CD4-positive, CD25-positive, alpha-beta regulatory T cell (primary cell): ENCODE measurements around the gene DRAP1. TPM values are rescaled to one million over a fixed set of nuclear protein-coding genes. Genes with fewer than 3 reads are reported as not detected.
"Not testable (repeated sequence)": the region's sequence is repeated elsewhere in the genome, so short reads cannot be mapped to it uniquely, and the experiment has no call there.

ENCODE experiments used
- ATAC-seq, 2 donors: fragments of 150-1000 bp; cut with Tn5 transposase; one replicate each; pipeline ENCODE4 v1.10.0; 2021; ENCODE audit warnings: low read depth in 2 of 2, moderate number of reproducible peaks in 2 of 2, moderate library complexity in 1 of 2
- DNase-seq, 3 donors: peaks; one replicate each; pipeline versions ENCODE4 v3.0.0 to v3.0.0-alpha.2; 2012 to 2022; ENCODE audit warnings: mixed read lengths in 1 of 3
- H3K27ac ChIP-seq: one replicate; pipeline ENCODE4 v1.7.0; 2013; ENCODE audit warnings: mild to moderate bottlenecking, low read length; ENCODE audit not compliant: insufficient read depth, poor library complexity, severe bottlenecking
- H3K27me3 ChIP-seq: one replicate; pipeline ENCODE4 v1.7.0; 2013; ENCODE audit warnings: low read length; ENCODE audit not compliant: control insufficient read depth, insufficient read depth
- H3K36me3 ChIP-seq: one replicate; pipeline ENCODE4 v1.7.0; 2013; ENCODE audit warnings: mild to moderate bottlenecking, low read length, moderate library complexity; ENCODE audit not compliant: control insufficient read depth, insufficient read depth
- H3K4me1 ChIP-seq: 2 replicates; pipeline ENCODE4 v1.7.0; 2013; ENCODE audit warnings: mild to moderate bottlenecking, low read length; ENCODE audit not compliant: insufficient read depth, control insufficient read depth, poor library complexity, severe bottlenecking
- H3K4me3 ChIP-seq: one replicate; pipeline ENCODE4 v1.7.0; 2013; ENCODE audit warnings: low read depth, mild to moderate bottlenecking, low read length, moderate library complexity
- H3K9me3 ChIP-seq, 2 experiments: 1 replicate in 1 of 2; 2 replicates in 1 of 2; pipeline ENCODE4 v1.7.0; 2013; ENCODE audit warnings: low read length in 2 of 2, mild to moderate bottlenecking in 1 of 2, moderate library complexity in 1 of 2; ENCODE audit not compliant: control insufficient read depth in 2 of 2
- H3K27ac Mint-ChIP-seq, 3 donors: one replicate each; pipeline ENCODE4 v1.8.0; 2020 to 2022; ENCODE audit warnings: mild to moderate bottlenecking in 3 of 3, mixed read lengths in 3 of 3, moderate library complexity in 2 of 3
- H3K27me3 Mint-ChIP-seq: one replicate; pipeline ENCODE4 v1.8.0; 2022; ENCODE audit warnings: mild to moderate bottlenecking, mixed read lengths
- H3K36me3 Mint-ChIP-seq: one replicate; pipeline ENCODE4 v1.8.0; 2020; ENCODE audit warnings: mixed read lengths
- H3K4me1 Mint-ChIP-seq, 4 donors: one replicate each; pipeline ENCODE4 v1.8.0; 2020 to 2022; ENCODE audit warnings: mixed read lengths in 4 of 4, mild to moderate bottlenecking in 1 of 4
- H3K4me3 Mint-ChIP-seq, 4 donors: one replicate each; pipeline ENCODE4 v1.8.0; 2020 to 2022; ENCODE audit warnings: mild to moderate bottlenecking in 4 of 4, mixed read lengths in 4 of 4, moderate library complexity in 3 of 4
- H3K9me3 Mint-ChIP-seq, 7 donors: one replicate each; pipeline ENCODE4 v1.8.0; 2020 to 2022; ENCODE audit warnings: mixed read lengths in 7 of 7, mild to moderate bottlenecking in 3 of 7, moderate library complexity in 2 of 7
- polyA plus RNA-seq, 4 donors: library from polyadenylated mRNA; unstranded; fragments of 300-500 nt; fragmentation: Illumina TruSeq; gene quantifications; one replicate each; pipeline ENCODE4 v1.2.3, GENCODE V29; 2021
- total RNA-seq: library from RNA; stranded (reverse); gene quantifications from one replicate; pipeline ENCODE4 v1.2.3, GENCODE V29; 2022

The DRAP1 gene
- total and polyA plus RNA-seq, 5 donors from 2014 or later: 78.2 to 106 (median 82.8) TPM

GRCh38 chr11:65888163-65888814 is 30.9 kb upstream of the DRAP1 start, which contains the start of gene FIBP:
FIBP (minus strand) TSS chr11:65888471; CDS start chr11:65888418, 53 bp downstream.
- peak within 1 kb of the TSS; percentile 97 for H3K27ac ChIP-seq
- H3K4me3 ChIP-seq: peak within 1 kb of the TSS; percentile 88
- no peaks in the 10 kb centered on the region for H3K27me3 ChIP-seq
- ATAC-seq: peak; percentile 65 to 68
- no peaks in the 10 kb centered on the region for H3K9me3 ChIP-seq
- peaks cover 61% of the 10 kb centered on the region for H3K4me1 ChIP-seq
- Mint-ChIP-seq H3K36me3 (peaks cover 13% of the 10 kb centered on the region), H3K9me3 (no peaks in the 10 kb centered on the region), H3K27me3 (peaks cover 6% of the 10 kb centered on the region), H3K4me1 (peaks cover 13 to 78% (median 53%) of the 10 kb centered on the region in 4 donors), H3K27ac (peak within 1 kb of the TSS; percentile 97 to 100 (median 99)), H3K4me3 (peak within 1 kb of the TSS; percentile 87 to 94 (median 89))
- DNase-seq: peak; percentile 90 to 97 (median 95)
- H3K36me3 ChIP-seq: peaks cover 16% of the 10 kb centered on the region

DNA sequence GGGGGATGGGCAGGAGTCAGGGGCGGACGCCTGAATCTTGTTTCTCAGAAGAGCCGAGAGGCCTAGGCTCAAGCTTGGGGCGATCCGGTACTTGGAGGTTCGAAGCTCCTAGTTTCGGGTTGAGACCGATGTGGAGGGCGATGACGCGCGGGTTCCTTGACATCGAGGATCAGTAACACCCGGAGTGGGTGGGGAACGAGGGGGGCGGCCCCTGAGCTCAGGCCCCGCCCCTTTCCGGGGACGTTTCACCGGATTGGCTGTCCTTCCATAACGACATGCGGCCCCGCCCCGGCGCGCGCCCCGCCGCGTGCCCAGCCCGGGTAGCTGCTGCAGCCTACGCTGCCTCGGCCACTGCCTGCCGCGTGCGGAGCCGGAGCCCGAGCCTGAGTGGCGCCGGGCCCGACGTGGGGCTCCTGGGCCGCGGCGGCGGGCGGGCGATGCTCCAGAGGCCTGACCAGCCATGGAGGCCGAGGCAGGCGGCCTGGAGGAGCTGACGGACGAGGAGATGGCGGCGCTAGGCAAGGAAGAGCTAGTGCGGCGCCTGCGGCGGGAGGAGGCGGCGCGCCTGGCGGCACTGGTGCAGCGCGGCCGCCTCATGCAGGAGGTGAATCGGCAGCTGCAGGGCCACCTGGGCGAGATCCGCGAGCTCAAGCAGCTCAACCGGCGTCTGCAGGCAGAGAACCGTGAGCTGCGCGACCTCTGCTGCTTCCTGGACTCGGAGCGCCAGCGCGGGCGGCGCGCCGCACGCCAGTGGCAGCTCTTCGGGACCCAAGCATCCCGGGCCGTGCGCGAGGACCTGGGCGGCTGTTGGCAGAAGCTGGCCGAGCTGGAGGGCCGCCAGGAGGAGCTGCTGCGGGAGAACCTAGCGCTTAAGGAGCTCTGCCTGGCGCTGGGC is 28.7 kb upstream of the DRAP1 start, which contains the start of gene CCDC85B:
Gene CCDC85B, plus strand, starts transcription at position 350 of the 895 bp plus-strand sequence. Its CDS starts 111 bp downstream, at position 461.
- H3K4me1 ChIP-seq: peaks cover 64% of the 10 kb centered on the region
- H3K27me3 ChIP-seq: no peaks in the 10 kb centered on the region
- Mint-ChIP-seq H3K4me1 (peaks cover 13 to 71% (median 47%) of the 10 kb centered on the region in 4 donors), H3K27me3 (peaks cover 6% of the 10 kb centered on the region), H3K4me3 (peak within 1 kb of the TSS; percentile 87 to 96 (median 90)), H3K9me3 (no peaks in the 10 kb centered on the region), H3K27ac (peak within 1 kb of the TSS; percentile 98 to 100 (median 99)), H3K36me3 (peaks cover 4% of the 10 kb centered on the region)
- peak within 1 kb of the TSS; percentile 88 for H3K4me3 ChIP-seq
- ATAC-seq (peak; percentile 65 to 79), DNase-seq (peak; percentile 98)
- peaks cover 1% of the 10 kb centered on the region for H3K36me3 ChIP-seq
- no peaks in the 10 kb centered on the region for H3K9me3 ChIP-seq
- H3K27ac ChIP-seq: peak within 1 kb of the TSS; percentile 97

DNA sequence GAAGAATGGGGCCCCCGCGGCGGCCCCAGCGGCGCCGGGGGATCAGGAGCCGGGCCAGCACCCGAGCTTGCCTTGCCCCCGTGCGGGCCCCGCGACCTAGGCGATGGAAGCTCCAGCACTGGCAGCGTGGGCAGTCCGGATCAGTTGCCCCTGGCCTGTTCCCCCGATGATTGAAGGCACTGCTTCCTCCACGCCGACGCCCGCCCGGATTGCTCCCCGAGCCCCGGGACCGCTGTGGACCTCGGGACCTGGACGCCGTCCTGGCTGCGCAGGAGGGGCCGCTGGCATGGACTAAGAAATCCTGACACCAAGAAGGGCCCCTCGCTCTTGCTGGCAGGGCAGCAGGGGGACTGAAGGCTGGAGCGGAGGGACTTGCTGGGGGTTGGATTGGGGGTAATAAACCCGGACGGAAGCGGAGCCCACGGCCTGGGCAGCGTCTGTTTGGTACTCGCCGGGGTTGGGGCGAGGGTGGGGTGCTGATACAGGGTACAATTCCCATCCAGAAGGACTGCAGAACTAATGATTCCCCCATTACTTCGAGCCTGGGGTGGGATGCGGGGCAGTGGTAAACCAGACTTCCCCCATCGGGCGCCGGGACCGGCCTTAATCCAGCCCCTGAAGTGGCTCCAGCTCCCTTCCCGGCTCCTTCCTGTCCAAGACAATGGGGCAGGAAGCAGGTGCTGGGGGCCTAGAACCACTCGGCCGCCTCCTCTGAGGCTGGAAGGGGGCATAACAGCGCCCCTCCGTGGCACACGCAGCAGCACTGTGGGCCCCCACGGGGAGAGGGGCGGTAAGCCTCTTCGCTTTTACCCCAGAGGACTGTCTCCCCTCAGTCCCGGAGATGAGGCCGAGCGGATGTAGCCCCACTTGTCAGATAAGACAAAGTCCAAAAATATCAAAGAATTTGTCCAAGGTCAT is 27.7 kb upstream of the DRAP1 start:
- H3K9me3 ChIP-seq: no peaks in the 10 kb centered on the region
- peak overlapping the region; percentile 82 to 96 (median 90) for H3K4me3 Mint-ChIP-seq
- H3K4me1 ChIP-seq: peaks cover 64% of the 10 kb centered on the region
- H3K4me3 ChIP-seq: peak overlapping the region; percentile 42
- H3K27me3 ChIP-seq: no peaks in the 10 kb centered on the region
- peaks cover 6% of the 10 kb centered on the region for H3K27me3 Mint-ChIP-seq
- DNase-seq (peak in 1 of 3 donors; percentile 34), ATAC-seq (no peak)
- H3K9me3 Mint-ChIP-seq: no peaks in the 10 kb centered on the region
- H3K4me1 Mint-ChIP-seq: peaks cover 13 to 68% (median 47%) of the 10 kb centered on the region in 4 donors
- no peaks in the 10 kb centered on the region for H3K36me3 ChIP-seq
- H3K36me3 Mint-ChIP-seq: peaks cover 4% of the 10 kb centered on the region
- H3K27ac ChIP-seq: peak overlapping the region; percentile 97
- peak overlapping the region; percentile 48 to 93 (median 90) for H3K27ac Mint-ChIP-seq

- not testable (repeated sequence) for H3K36me3 Mint-ChIP-seq, H3K9me3 Mint-ChIP-seq, H3K36me3 ChIP-seq, DNase-seq, H3K27me3 ChIP-seq, H3K27me3 Mint-ChIP-seq, H3K9me3 ChIP-seq, ATAC-seq
- Mint-ChIP-seq H3K27ac (peak overlapping the region; percentile 6 to 93 (median 90)), H3K4me1 (peaks cover 13 to 62% (median 43%) of the 10 kb centered on the region in 4 donors), H3K4me3 (peak overlapping the region; percentile 82 to 96 (median 90))
- Histone ChIP-seq H3K4me3 (peak overlapping the region; percentile 42), H3K4me1 (peaks cover 64% of the 10 kb centered on the region), H3K27ac (peak overlapping the region; percentile 97)
Observed at GRCh38 chr11:65892137-65892540, 27.1 kb upstream of the DRAP1 start.

- no peak for DNase-seq
- H3K4me1 ChIP-seq: peaks cover 61% of the 10 kb centered on the region
- H3K4me3 ChIP-seq: peak overlapping the region; percentile 19
Observed at GRCh38 chr11:65892661-65893317, 26.4 kb upstream of the DRAP1 start.

DNA sequence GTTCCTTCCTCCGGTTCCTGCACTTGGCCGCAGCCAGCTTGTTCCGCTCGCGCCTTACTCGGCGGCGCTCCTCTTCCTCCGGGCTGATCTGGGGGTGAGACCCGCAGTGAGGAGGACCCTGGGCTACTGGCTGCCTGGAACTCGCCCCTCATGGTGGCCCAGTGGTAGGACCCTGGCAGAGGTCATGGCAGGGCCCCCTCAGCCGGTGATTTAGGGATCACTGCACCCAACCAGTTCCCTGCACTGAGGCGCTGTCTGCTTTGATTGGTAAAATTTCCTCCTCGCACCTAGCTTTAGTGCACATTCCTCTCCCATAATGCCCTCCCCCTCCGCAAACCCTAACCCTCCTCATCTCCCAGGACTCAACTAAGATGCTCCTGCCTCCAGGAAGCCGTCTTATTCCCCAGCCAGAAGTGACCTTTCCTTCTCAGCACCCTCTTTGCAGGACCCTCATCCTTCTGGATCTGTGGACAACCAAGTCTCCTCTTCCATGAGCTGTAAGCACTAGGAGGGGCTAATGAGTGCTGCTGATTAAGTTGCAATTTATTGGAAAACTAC is 25.1 kb upstream of the DRAP1 start:
- Histone ChIP-seq H3K27me3 (no peaks in the 10 kb centered on the region), H3K9me3 (no peaks in the 10 kb centered on the region), H3K4me1 (peaks cover 56% of the 10 kb centered on the region), H3K4me3 (peak overlapping the region; percentile 57), H3K36me3 (no peaks in the 10 kb centered on the region), H3K27ac (peak overlapping the region; percentile 97)
- H3K27me3 Mint-ChIP-seq: peaks cover 11% of the 10 kb centered on the region
- H3K4me3 Mint-ChIP-seq: peak overlapping the region; percentile 82 to 96 (median 90)
- H3K27ac Mint-ChIP-seq: peak overlapping the region; percentile 74 to 92 (median 90)
- ATAC-seq (no peak), DNase-seq (peak in 1 of 3 donors; percentile 66)
- H3K4me1 Mint-ChIP-seq: peaks cover 13 to 51% (median 31%) of the 10 kb centered on the region in 4 donors
- H3K36me3 Mint-ChIP-seq: no peaks in the 10 kb centered on the region
- H3K9me3 Mint-ChIP-seq: peaks cover 0 to 2% (median 0%) of the 10 kb centered on the region in 7 donors

More at GRCh38 chr11:65892661-65893317, 26.4 kb upstream of the DRAP1 start:
- Mint-ChIP-seq H3K27me3 (peaks cover 11% of the 10 kb centered on the region), H3K4me3 (peak overlapping the region; percentile 82 to 96 (median 90)), H3K4me1 (peaks cover 13 to 59% (median 40%) of the 10 kb centered on the region in 4 donors), H3K9me3 (no peaks in the 10 kb centered on the region), H3K36me3 (no peaks in the 10 kb centered on the region), H3K27ac (peak overlapping the region; percentile 52 to 93 (median 90))
- Histone ChIP-seq H3K9me3 (no peaks in the 10 kb centered on the region), H3K27me3 (no peaks in the 10 kb centered on the region), H3K27ac (peak overlapping the region; percentile 97), H3K36me3 (no peaks in the 10 kb centered on the region)
- ATAC-seq: no peak
